PC-9 (cell line): ENCODE results near the gene KRT14. TPM values are rescaled to one million over a fixed set of nuclear protein-coding genes. Genes with fewer than 3 reads are reported as not detected.
"Not testable (repeated sequence)": the region's sequence is repeated elsewhere in the genome, so short reads cannot be mapped to it uniquely, and the experiment has no call there.

Source experiments
- BruUV-seq: library from RNA; stranded (reverse); fragments of 400-500 nt; replicated peaks from 2 replicates; lab custom pipeline; 2021; lab: Mats Ljungman, UMichigan
- CTCF ChIA-PET: fragments of 300-600 bp; sonication (Branson Sonifier 250); formaldehyde crosslinking; loops from one replicate; lab custom pipeline; 2022; ENCODE audit warnings: antibody characterized with exemption; lab: Charles Lee
- POLR2A ChIA-PET: fragments of 300-600 bp; sonication (Branson Sonifier 250); formaldehyde crosslinking; loops from one replicate; lab custom pipeline; 2022; ENCODE audit warnings: antibody characterized with exemption; ENCODE audit not compliant: unreplicated experiment; lab: Charles Lee
- DNase-seq, 2 experiments: peaks; one replicate each; pipeline versions ENCODE4 v3.0.0 to v3.0.0-alpha.2; 2015 to 2022; ENCODE audit warnings: mixed read lengths in 1 of 2
- H2AFZ ChIP-seq: fragments of 200-600 bp; sonication (generic); 2 replicates; pipeline ENCODE4 v1.8.1; 2017; ENCODE audit warnings: antibody characterized with exemption
- H3F3A ChIP-seq: fragments of 200-600 bp; sonication (generic); 2 replicates; pipeline ENCODE4 v1.8.1; 2017; ENCODE audit warnings: antibody characterized with exemption, mild to moderate bottlenecking, low read depth; ENCODE audit not compliant: insufficient read depth
- H3K27ac ChIP-seq: fragments of 200-600 bp; sonication (generic); 2 replicates; pipeline ENCODE4 v1.6.1; 2016; ENCODE audit warnings: mixed run types
- H3K27me3 ChIP-seq: fragments of 200-600 bp; sonication (generic); 2 replicates; pipeline ENCODE4 v1.6.1; 2016; ENCODE audit warnings: low read depth, mixed run types; ENCODE audit not compliant: insufficient read depth
- H3K36me3 ChIP-seq: fragments of 200-600 bp; sonication (generic); 2 replicates; pipeline ENCODE4 v1.6.1; 2016; ENCODE audit warnings: low read depth, mixed run types
- H3K4me1 ChIP-seq: fragments of 200-600 bp; sonication (generic); replicated peaks from 2 replicates; pipeline ENCODE4 v1.6.1; 2016; ENCODE audit warnings: mixed run types; ENCODE audit not compliant: insufficient read depth
- H3K4me2 ChIP-seq: fragments of 200-600 bp; sonication (generic); 2 replicates; pipeline ENCODE4 v1.6.1; 2017; ENCODE audit warnings: mixed run types
- H3K4me3 ChIP-seq: fragments of 200-600 bp; sonication (generic); 2 replicates; pipeline ENCODE4 v1.6.1; 2016; ENCODE audit warnings: mixed run types
- H3K79me2 ChIP-seq: fragments of 200-600 bp; sonication (generic); 2 replicates; pipeline ENCODE4 v1.6.1; 2017; ENCODE audit warnings: low read depth, mixed run types
- H3K9me2 ChIP-seq: fragments of 200-600 bp; sonication (generic); 2 replicates; pipeline ENCODE4 v1.8.1; 2017; ENCODE audit warnings: mild to moderate bottlenecking; ENCODE audit not compliant: insufficient read depth
- H3K9me3 ChIP-seq: fragments of 200-600 bp; sonication (generic); 2 replicates; pipeline ENCODE4 v1.8.1; 2016; ENCODE audit warnings: low read depth; ENCODE audit not compliant: insufficient read depth
- H4K20me1 ChIP-seq: fragments of 200-600 bp; sonication (generic); 2 replicates; pipeline ENCODE4 v1.8.1; 2017; ENCODE audit not compliant: insufficient read depth
- EZH2 ChIP-seq: fragments of 200-600 bp; sonication (generic); IDR thresholded peaks from 2 replicates; pipeline ENCODE4 v1.8.0; 2017; ENCODE audit warnings: antibody characterized with exemption, low read depth
- intact Hi-C: fragments of 100-400 bp; cut with micrococcal nuclease; formaldehyde crosslinking; loops from one replicate; pipeline ENCODE4 v1.10.0; 2022; ENCODE audit not compliant: unreplicated experiment
- total RNA-seq: library from RNA; stranded (reverse); gene quantifications from 2 replicates; pipeline ENCODE4 v1.2.3, GENCODE V29; 2021

KRT14 gene
- total RNA-seq, 1 experiment from 2014 or later = 2.2 TPM

GRCh38 chr17:41628073-41628370, 41.3 kb upstream of the KRT14 start:
- H3K4me3 ChIP-seq, H3F3A ChIP-seq, H3K9me3 ChIP-seq, H3K4me2 ChIP-seq, H3K36me3 ChIP-seq, intact Hi-C loops, H3K27ac ChIP-seq, H3K79me2 ChIP-seq, H2AFZ ChIP-seq, H3K9me2 ChIP-seq, BruUV-seq, POLR2A ChIA-PET, H3K4me1 ChIP-seq, CTCF ChIA-PET, DNase-seq, H3K27me3 ChIP-seq, H4K20me1 ChIP-seq: not testable (repeated sequence)

- POLR2A ChIA-PET = interaction anchor here (0.6 kb wide), 1 partner anchor 31 kb away, joined by 7 read pairs; no protein-coding TSS in a partner anchor
- no TSS peak for BruUV-seq
Measured at GRCh38 chr17:41627316-41628072, 40.8 kb upstream of the KRT14 start.

GRCh38 chr17:41626914-41627295, 40.2 kb upstream of the KRT14 start:
- POLR2A ChIA-PET, BruUV-seq, H3K4me1 ChIP-seq, H3K27me3 ChIP-seq, H3K79me2 ChIP-seq, H3K4me3 ChIP-seq, H2AFZ ChIP-seq, DNase-seq, CTCF ChIA-PET, H3K36me3 ChIP-seq, H4K20me1 ChIP-seq, H3K9me3 ChIP-seq, H3K4me2 ChIP-seq, intact Hi-C loops, H3F3A ChIP-seq, H3K9me2 ChIP-seq, H3K27ac ChIP-seq: not testable (repeated sequence)

More at GRCh38 chr17:41627316-41628072, 40.8 kb upstream of the KRT14 start:
- Histone ChIP-seq H3K9me2 (no peaks in the 10 kb centered on the region), H3K9me3 (no peaks in the 10 kb centered on the region), H2AFZ (no peak overlapping the region), H3K27ac (no peak overlapping the region), H3K4me3 (no peak overlapping the region), H3K79me2 (no peaks in the 10 kb centered on the region), H4K20me1 (no peaks in the 10 kb centered on the region), H3K36me3 (no peaks in the 10 kb centered on the region), H3K27me3 (no peaks in the 10 kb centered on the region), H3K4me1 (peaks cover 8% of the 10 kb centered on the region), H3K4me2 (no peak overlapping the region), H3F3A (peaks cover under 1% of the 10 kb centered on the region; the same call in 1 of the 2 replicates)
- CTCF ChIA-PET = no interaction called here
- TF ChIP-seq EZH2 = no peak
- DNase-seq = no peak
- intact Hi-C loops = no loop called here

- not testable (repeated sequence) for H3K4me2 ChIP-seq, H3K4me1 ChIP-seq
Measured at GRCh38 chr17:41626028-41626913, 39.6 kb upstream of the KRT14 start.

More at GRCh38 chr17:41626028-41626913, 39.6 kb upstream of the KRT14 start:
- H3K9me3 ChIP-seq, H3K79me2 ChIP-seq, POLR2A ChIA-PET, intact Hi-C loops, H3F3A ChIP-seq, H4K20me1 ChIP-seq, H3K36me3 ChIP-seq, H2AFZ ChIP-seq, DNase-seq, H3K9me2 ChIP-seq, H3K27me3 ChIP-seq, CTCF ChIA-PET, H3K4me3 ChIP-seq, H3K27ac ChIP-seq: not testable (repeated sequence)
- BruUV-seq = TSS peak; percentile 81
